Stimulated activated CD8-positive, alpha-beta memory T cell treated with anti-CD3 and anti-CD28 coated beads, Interleukin-12 subunit alpha, Interleukin-12 subunit beta, amount 100 ng/mL, for 4 hours (primary cell): ENCODE data around the gene C22orf39.

ENCODE experiments used
- DNase-seq: peaks from one replicate; pipeline ENCODE4 v3.0.0-alpha.2; 2020; ENCODE audit warnings: low read depth

Gene C22orf39

GRCh38 chr22:19477321-19478044, 30.0 kb upstream of the C22orf39 start:
- DNase-seq: no peak

GRCh38 chr22:19476023-19476422, 28.5 kb upstream of the C22orf39 start:
- DNase-seq: no peak

- DNase-seq: no peak
Observed at GRCh38 chr22:19473578-19473977, 26.1 kb upstream of the C22orf39 start.

GRCh38 chr22:19472233-19472632, 24.7 kb upstream of the C22orf39 start:
- no peak for DNase-seq

- DNase-seq: no peak
Observed at GRCh38 chr22:19471572-19471971, 24.1 kb upstream of the C22orf39 start.

- no peak for DNase-seq
Observed at GRCh38 chr22:19470010-19470409, 22.5 kb upstream of the C22orf39 start.

- no peak for DNase-seq
Observed at GRCh38 chr22:19469421-19469820, 21.9 kb upstream of the C22orf39 start.

GRCh38 chr22:19467912-19468311, 20.4 kb upstream of the C22orf39 start:
- DNase-seq: no peak

GRCh38 chr22:19466848-19467752, 19.6 kb upstream of the C22orf39 start:
- no peak for DNase-seq

- no peak for DNase-seq
Observed at GRCh38 chr22:19466126-19466716, 18.7 kb upstream of the C22orf39 start.

GRCh38 chr22:19464975-19465374, 17.5 kb upstream of the C22orf39 start:
- DNase-seq: no peak

- DNase-seq: no peak
Observed at GRCh38 chr22:19464546-19464945, 17.0 kb upstream of the C22orf39 start.

- DNase-seq: no peak
Observed at GRCh38 chr22:19463491-19464469, 16.3 kb upstream of the C22orf39 start.

GRCh38 chr22:19463008-19463407, 15.5 kb upstream of the C22orf39 start:
- DNase-seq: no peak

GRCh38 chr22:19461506-19461905, 14.0 kb upstream of the C22orf39 start:
- no peak for DNase-seq

GRCh38 chr22:19460036-19460435, 12.5 kb upstream of the C22orf39 start:
- DNase-seq: no peak

GRCh38 chr22:19457828-19458428, 10.4 kb upstream of the C22orf39 start:
- no peak for DNase-seq

GRCh38 chr22:19456541-19456940, 9.0 kb upstream of the C22orf39 start:
- no peak for DNase-seq

- no peak for DNase-seq
Observed at GRCh38 chr22:19455585-19456370, 8.3 kb upstream of the C22orf39 start.

- DNase-seq: no peak
Observed at GRCh38 chr22:19455033-19455432, 7.5 kb upstream of the C22orf39 start.
